T-cell (primary cell): ENCODE measurements around the gene BRF1. TPM values are rescaled to one million over a fixed set of nuclear protein-coding genes. Genes with fewer than 3 reads are reported as not detected.

Experiments used
- ATAC-seq, 4 experiments: fragments of 200-7000 bp in 3 of 4; fragments of 150-1000 bp in 1 of 4; cut with Tn5 transposase; replicated peaks in 1 of 4; 1 replicate in 3 of 4; 2 replicates in 1 of 4; pipeline ENCODE4 v1.10.0; 2021; ENCODE audit warnings: moderate library complexity in 3 of 4, mild to moderate bottlenecking in 2 of 4, moderate number of reproducible peaks in 1 of 4
- CTCF ChIA-PET, 2 donors: fragments of 300-600 bp; sonication (Branson Sonifier 250); formaldehyde crosslinking; loops; one replicate each; lab custom pipeline; 2022; ENCODE audit warnings: antibody characterized with exemption in 2 of 2; lab: Charles Lee
- POLR2A ChIA-PET, 2 donors: fragments of 300-600 bp; sonication (Branson Sonifier 250); formaldehyde crosslinking; loops; one replicate each; lab custom pipeline; 2022; ENCODE audit warnings: antibody characterized with exemption in 2 of 2; lab: Charles Lee
- DNase-seq, 35 experiments: peaks; one replicate each; pipeline versions ENCODE4 v3.0.0 to v3.0.0-alpha.2; 2013 to 2023
- H3K27ac ChIP-seq: one replicate; pipeline ENCODE4 v1.5.1; 2013; ENCODE audit warnings: low read length
- H3K27me3 ChIP-seq, 2 experiments: replicated peaks in 1 of 2; 1 replicate in 1 of 2; 2 replicates in 1 of 2; pipeline versions ENCODE4 v1.6.1 to v1.7.0; 2013; ENCODE audit warnings: low read length in 1 of 2, mixed read lengths in 1 of 2; ENCODE audit not compliant: control insufficient read depth in 2 of 2, insufficient read depth in 2 of 2; ENCODE audit errors: extremely low read depth in 1 of 2
- H3K36me3 ChIP-seq, 2 donors: 1 replicate in 1 of 2; 2 replicates in 1 of 2; pipeline versions ENCODE4 v1.6.1 to v1.7.0; 2013; ENCODE audit warnings: low read length in 1 of 2; ENCODE audit not compliant: control insufficient read depth in 2 of 2, insufficient read depth in 1 of 2; ENCODE audit errors: extremely low read depth in 1 of 2
- H3K4me1 ChIP-seq, 2 experiments: 1 replicate in 1 of 2; 2 replicates in 1 of 2; pipeline versions ENCODE4 v1.6.1 to v1.7.0; 2013; ENCODE audit warnings: low read length in 2 of 2, mixed read lengths in 1 of 2; ENCODE audit not compliant: insufficient read depth in 2 of 2, control insufficient read depth in 1 of 2; ENCODE audit errors: extremely low read depth in 1 of 2
- H3K4me3 ChIP-seq, 2 donors: 1 replicate in 1 of 2; 2 replicates in 1 of 2; pipeline versions ENCODE4 v1.5.1 to v1.7.0; 2013; ENCODE audit warnings: mild to moderate bottlenecking in 2 of 2, low read length in 1 of 2, moderate library complexity in 1 of 2; ENCODE audit not compliant: control insufficient read depth in 1 of 2; ENCODE audit errors: extremely low read depth in 1 of 2
- H3K9me3 ChIP-seq: 2 replicates; pipeline ENCODE4 v1.7.0; 2013
- H3K27ac Mint-ChIP-seq, 2 donors: one replicate each; pipeline ENCODE4 v1.8.0; 2020 to 2021; ENCODE audit warnings: mild to moderate bottlenecking in 2 of 2, mixed read lengths in 2 of 2
- H3K27me3 Mint-ChIP-seq, 2 donors: one replicate each; pipeline ENCODE4 v1.8.0; 2021 to 2022; ENCODE audit warnings: mixed read lengths in 2 of 2
- H3K36me3 Mint-ChIP-seq: one replicate; pipeline ENCODE4 v1.8.0; 2021; ENCODE audit warnings: mixed read lengths
- H3K4me1 Mint-ChIP-seq, 3 donors: one replicate each; pipeline ENCODE4 v1.8.0; 2020 to 2022; ENCODE audit warnings: mixed read lengths in 3 of 3, mild to moderate bottlenecking in 1 of 3
- H3K4me3 Mint-ChIP-seq, 3 donors: one replicate each; pipeline ENCODE4 v1.8.0; 2020 to 2022; ENCODE audit warnings: mild to moderate bottlenecking in 3 of 3, mixed read lengths in 3 of 3, moderate library complexity in 3 of 3
- H3K9me3 Mint-ChIP-seq, 3 donors: one replicate each; pipeline ENCODE4 v1.8.0; 2020 to 2022; ENCODE audit warnings: mixed read lengths in 3 of 3
- WGBS: methylation state at CpG from one replicate; pipeline ENCODE4 v1.1.5; 2013; ENCODE audit warnings: missing lambda C conversion rate; ENCODE audit not compliant: insufficient coverage; 5-methylcytosine and 5-hydroxymethylcytosine counted together
- total RNA-seq, 35 experiments: library from RNA in 6 of 35; stranded (reverse) in 6 of 35; fragments of 120-200 nt in 1 of 35; gene quantifications; one replicate each; pipeline versions ENCODE4 v1.2.1 to v1.2.4 and lab custom pipeline; 2013 to 2026

The BRF1 gene
- total RNA-seq, 5 donors from 2014 or later (not counting 1 experiment from before 2014, with no cell fraction given), result 57.7 to 70.5 (median 66.5) TPM

- CTCF ChIA-PET, result interaction anchor here in 1 of 2 donors (0.5 kb wide), 1 partner anchor 283 kb away, joined by 5 read pairs; no protein-coding TSS in a partner anchor
- no peak for DNase-seq
- Mint-ChIP-seq H3K4me3 (no peak overlapping the region), H3K27ac (no peak overlapping the region), H3K27me3 (no peaks in the 10 kb centered on the region), H3K36me3 (no peaks in the 10 kb centered on the region), H3K4me1 (peaks cover 5 to 14% (median 12%) of the 10 kb centered on the region in 3 donors), H3K9me3 (no peaks in the 10 kb centered on the region)
- Histone ChIP-seq H3K4me1 (peaks cover 9 to 25% of the 10 kb centered on the region in 2 experiments), H3K4me3 (no peak overlapping the region), H3K27ac (no peak overlapping the region), H3K27me3 (peaks cover 0 to 22% of the 10 kb centered on the region in 2 experiments), H3K9me3 (no peaks in the 10 kb centered on the region), H3K36me3 (peaks cover under 1 to 7% of the 10 kb centered on the region in 2 donors)
- 72% methylated on average over 3 of the region's 5 CpGs for WGBS
- no peak for ATAC-seq
- POLR2A ChIA-PET, result no interaction called here
Measured at GRCh38 chr14:105206873-105207272, 93.9 kb downstream of the BRF1 start.

GRCh38 chr14:105205673-105206208, 95.1 kb downstream of the BRF1 start:
- Mint-ChIP-seq H3K36me3 (no peaks in the 10 kb centered on the region), H3K9me3 (no peaks in the 10 kb centered on the region), H3K27ac (no peak overlapping the region), H3K27me3 (peaks cover under 1 to 5% of the 10 kb centered on the region in 2 donors), H3K4me1 (peaks cover 8 to 18% (median 16%) of the 10 kb centered on the region in 3 donors), H3K4me3 (no peak overlapping the region)
- ChIA-PET CTCF (no interaction called here), POLR2A (no interaction called here)
- no peak for DNase-seq
- H3K4me1 ChIP-seq, result peaks cover 17 to 33% of the 10 kb centered on the region in 2 experiments
- no peak for ATAC-seq
- WGBS, result 53% methylated on average over 12 of the region's 12 CpGs
- H3K36me3 ChIP-seq, result no peaks in the 10 kb centered on the region
- H3K4me3 ChIP-seq, result no peak overlapping the region
- peaks cover 0 to 33% of the 10 kb centered on the region in 2 experiments for H3K27me3 ChIP-seq
- H3K27ac ChIP-seq, result no peak overlapping the region
- H3K9me3 ChIP-seq, result no peaks in the 10 kb centered on the region

- Histone ChIP-seq H3K9me3 (no peaks in the 10 kb centered on the region), H3K36me3 (no peaks in the 10 kb centered on the region), H3K4me3 (no peak overlapping the region), H3K4me1 (peaks cover 17 to 33% of the 10 kb centered on the region in 2 experiments), H3K27ac (no peak overlapping the region), H3K27me3 (peaks cover 0 to 40% of the 10 kb centered on the region in 2 experiments)
- WGBS, result 78% methylated on average over 8 of the region's 21 CpGs
- ATAC-seq (no peak), DNase-seq (no peak)
- H3K9me3 Mint-ChIP-seq, result no peaks in the 10 kb centered on the region
- ChIA-PET CTCF (no interaction called here), POLR2A (no interaction called here)
- H3K36me3 Mint-ChIP-seq, result no peaks in the 10 kb centered on the region
- H3K27me3 Mint-ChIP-seq, result peaks cover 3 to 10% of the 10 kb centered on the region in 2 donors
- H3K27ac Mint-ChIP-seq, result no peak overlapping the region
- H3K4me1 Mint-ChIP-seq, result peaks cover 8 to 18% (median 16%) of the 10 kb centered on the region in 3 donors
- no peak overlapping the region for H3K4me3 Mint-ChIP-seq
Measured at GRCh38 chr14:105204931-105205672, 95.7 kb downstream of the BRF1 start.

- H3K4me3 Mint-ChIP-seq, result no peak overlapping the region
- no peak for ATAC-seq
- Histone ChIP-seq H3K27ac (no peak overlapping the region), H3K27me3 (peaks cover 0 to 47% of the 10 kb centered on the region in 2 experiments), H3K4me1 (peaks cover 17 to 33% of the 10 kb centered on the region in 2 experiments), H3K9me3 (no peaks in the 10 kb centered on the region), H3K36me3 (no peaks in the 10 kb centered on the region), H3K4me3 (no peak overlapping the region)
- no peak for DNase-seq
- WGBS, result 70% methylated on average over 22 of the region's 24 CpGs
- CTCF ChIA-PET, result no interaction called here
- POLR2A ChIA-PET, result no interaction called here
- peaks cover 8 to 20% (median 16%) of the 10 kb centered on the region in 3 donors for H3K4me1 Mint-ChIP-seq
- H3K9me3 Mint-ChIP-seq, result no peaks in the 10 kb centered on the region
- no peaks in the 10 kb centered on the region for H3K36me3 Mint-ChIP-seq
- H3K27ac Mint-ChIP-seq, result no peak overlapping the region
- H3K27me3 Mint-ChIP-seq, result peaks cover 7 to 17% of the 10 kb centered on the region in 2 donors
Measured at GRCh38 chr14:105204206-105204930, 96.4 kb downstream of the BRF1 start.

GRCh38 chr14:105203701-105204100, 97.1 kb downstream of the BRF1 start:
- Histone ChIP-seq H3K4me1 (peaks cover 17 to 33% of the 10 kb centered on the region in 2 experiments), H3K27ac (no peak overlapping the region), H3K9me3 (no peaks in the 10 kb centered on the region), H3K27me3 (peaks cover 0 to 54% of the 10 kb centered on the region in 2 experiments), H3K4me3 (no peak overlapping the region), H3K36me3 (no peaks in the 10 kb centered on the region)
- Mint-ChIP-seq H3K36me3 (no peaks in the 10 kb centered on the region), H3K9me3 (no peaks in the 10 kb centered on the region), H3K4me3 (no peak overlapping the region), H3K27ac (no peak overlapping the region), H3K4me1 (peaks cover 8 to 20% (median 16%) of the 10 kb centered on the region in 3 donors), H3K27me3 (peaks cover 8 to 22% of the 10 kb centered on the region in 2 donors)
- DNase-seq, result no peak
- ATAC-seq, result no peak
- POLR2A ChIA-PET, result no interaction called here
- WGBS, result no CpG with 5 or more reads among the region's 6 CpGs
- CTCF ChIA-PET, result interaction anchor here in 1 of 2 donors (0.5 kb wide), 1 partner anchor 88 kb away, joined by 3 read pairs; no protein-coding TSS in a partner anchor

GRCh38 chr14:105203057-105203531, 97.7 kb downstream of the BRF1 start:
- no peak overlapping the region for H3K27ac Mint-ChIP-seq
- no peaks in the 10 kb centered on the region for H3K36me3 Mint-ChIP-seq
- peaks cover 8 to 23% (median 16%) of the 10 kb centered on the region in 3 donors for H3K4me1 Mint-ChIP-seq
- H3K4me3 Mint-ChIP-seq, result no peak overlapping the region
- no peaks in the 10 kb centered on the region for H3K9me3 Mint-ChIP-seq
- 9% methylated on average over 16 of the region's 18 CpGs for WGBS
- ATAC-seq, result peak in 3 of 4 experiments; percentile 45 to 58 (median 47)
- CTCF ChIA-PET, result interaction anchor here in 1 of 2 donors (0.5 kb wide), 1 partner anchor 87 kb away, joined by 3 read pairs; no protein-coding TSS in a partner anchor
- no peak overlapping the region for H3K27ac ChIP-seq
- no peaks in the 10 kb centered on the region for H3K9me3 ChIP-seq
- peak in 27 of 35 experiments; percentile 22 to 71 (median 46) for DNase-seq
- peaks cover 17 to 33% of the 10 kb centered on the region in 2 experiments for H3K4me1 ChIP-seq
- H3K27me3 ChIP-seq, result peaks cover 1 to 60% of the 10 kb centered on the region in 2 experiments
- H3K4me3 ChIP-seq, result no peak overlapping the region
- no peaks in the 10 kb centered on the region for H3K36me3 ChIP-seq
- peaks cover 11 to 29% of the 10 kb centered on the region in 2 donors for H3K27me3 Mint-ChIP-seq
- POLR2A ChIA-PET, result no interaction called here
